Measurements from ENCODE around the gene PRKG1. TPM values are rescaled to one million over a fixed set of nuclear protein-coding genes. Genes with fewer than 3 reads are reported as not detected.

PRKG1 gene
- total RNA-seq, 1 donor from 2014 or later: 22.8 TPM

- no peaks in the 10 kb centered on the region for H3K36me3 Mint-ChIP-seq (ENCODE audit: low read depth)
- no peak for DNase-seq (ENCODE audit: low spot score)
- peaks cover 9% of the 10 kb centered on the region for H3K9me3 Mint-ChIP-seq (ENCODE audit: low read depth)
- H3K4me3 Mint-ChIP-seq (ENCODE audit: unreplicated experiment): no peak overlapping the region
- no peaks in the 10 kb centered on the region for H3K27me3 Mint-ChIP-seq (ENCODE audit: low read depth)
- peak overlapping the region; percentile 86 for H3K27ac Mint-ChIP-seq (ENCODE audit: unreplicated experiment)
- TF ChIP-seq, protein P1, sequence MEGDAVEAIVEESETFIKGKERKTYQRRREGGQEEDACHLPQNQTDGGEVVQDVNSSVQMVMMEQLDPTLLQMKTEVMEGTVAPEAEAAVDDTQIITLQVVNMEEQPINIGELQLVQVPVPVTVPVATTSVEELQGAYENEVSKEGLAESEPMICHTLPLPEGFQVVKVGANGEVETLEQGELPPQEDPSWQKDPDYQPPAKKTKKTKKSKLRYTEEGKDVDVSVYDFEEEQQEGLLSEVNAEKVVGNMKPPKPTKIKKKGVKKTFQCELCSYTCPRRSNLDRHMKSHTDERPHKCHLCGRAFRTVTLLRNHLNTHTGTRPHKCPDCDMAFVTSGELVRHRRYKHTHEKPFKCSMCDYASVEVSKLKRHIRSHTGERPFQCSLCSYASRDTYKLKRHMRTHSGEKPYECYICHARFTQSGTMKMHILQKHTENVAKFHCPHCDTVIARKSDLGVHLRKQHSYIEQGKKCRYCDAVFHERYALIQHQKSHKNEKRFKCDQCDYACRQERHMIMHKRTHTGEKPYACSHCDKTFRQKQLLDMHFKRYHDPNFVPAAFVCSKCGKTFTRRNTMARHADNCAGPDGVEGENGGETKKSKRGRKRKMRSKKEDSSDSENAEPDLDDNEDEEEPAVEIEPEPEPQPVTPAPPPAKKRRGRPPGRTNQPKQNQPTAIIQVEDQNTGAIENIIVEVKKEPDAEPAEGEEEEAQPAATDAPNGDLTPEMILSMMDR (IDR thresholded peaks at IDR 0.05): peak; percentile 46
- peaks cover 9% of the 10 kb centered on the region for H3K4me1 Mint-ChIP-seq (ENCODE audit: low read depth)
Measured at GRCh38 chr10:51786016-51786683, 711.9 kb downstream of the PRKG1 start.

GRCh38 chr10:51786684-51787035 lies 712.4 kb downstream of the PRKG1 start:
- TF ChIP-seq, protein P1 (IDR thresholded peaks at IDR 0.05): no peak
- no peak overlapping the region for H3K4me3 Mint-ChIP-seq (ENCODE audit: unreplicated experiment)

DNA sequence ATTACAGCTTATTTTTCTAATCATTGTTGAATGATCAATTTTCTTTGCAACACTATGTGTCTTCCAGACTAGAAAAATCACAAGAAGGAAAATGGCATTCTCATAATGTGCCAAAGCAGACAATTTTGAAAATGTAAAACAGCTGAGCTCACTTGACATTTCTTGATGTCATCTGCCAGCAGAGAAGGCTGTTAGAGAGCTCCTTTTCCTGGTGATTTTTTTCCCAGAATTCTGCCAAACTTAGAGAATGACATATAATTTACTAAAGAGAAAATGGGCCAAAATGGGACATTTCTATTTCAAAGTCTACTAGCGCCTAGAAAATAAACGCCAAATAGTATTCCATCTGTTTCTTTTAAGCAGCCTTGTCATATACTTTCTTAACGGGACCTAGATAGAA lies 714.0 kb downstream of the PRKG1 start:
- no peak overlapping the region for H3K4me3 Mint-ChIP-seq (ENCODE audit: unreplicated experiment)
- TF ChIP-seq, protein P1 (IDR thresholded peaks at IDR 0.05): no peak
- H3K27me3 Mint-ChIP-seq (ENCODE audit: low read depth): no peaks in the 10 kb centered on the region
- H3K4me1 Mint-ChIP-seq (ENCODE audit: low read depth): peaks cover 9% of the 10 kb centered on the region
- peaks cover 5% of the 10 kb centered on the region for H3K36me3 Mint-ChIP-seq (ENCODE audit: low read depth)
- no peak overlapping the region for H3K27ac Mint-ChIP-seq (ENCODE audit: unreplicated experiment)
- peaks cover 28% of the 10 kb centered on the region for H3K9me3 Mint-ChIP-seq (ENCODE audit: low read depth)
- no peak for DNase-seq (ENCODE audit: low spot score)

More at GRCh38 chr10:51786684-51787035, 712.4 kb downstream of the PRKG1 start:
- peaks cover 9% of the 10 kb centered on the region for H3K4me1 Mint-ChIP-seq (ENCODE audit: low read depth)
- DNase-seq (ENCODE audit: low spot score): no peak
- H3K9me3 Mint-ChIP-seq (ENCODE audit: low read depth): peaks cover 14% of the 10 kb centered on the region
- H3K36me3 Mint-ChIP-seq (ENCODE audit: low read depth): peaks cover 3% of the 10 kb centered on the region
- no peaks in the 10 kb centered on the region for H3K27me3 Mint-ChIP-seq (ENCODE audit: low read depth)
- peak overlapping the region; percentile 86 for H3K27ac Mint-ChIP-seq (ENCODE audit: unreplicated experiment)

DNA sequence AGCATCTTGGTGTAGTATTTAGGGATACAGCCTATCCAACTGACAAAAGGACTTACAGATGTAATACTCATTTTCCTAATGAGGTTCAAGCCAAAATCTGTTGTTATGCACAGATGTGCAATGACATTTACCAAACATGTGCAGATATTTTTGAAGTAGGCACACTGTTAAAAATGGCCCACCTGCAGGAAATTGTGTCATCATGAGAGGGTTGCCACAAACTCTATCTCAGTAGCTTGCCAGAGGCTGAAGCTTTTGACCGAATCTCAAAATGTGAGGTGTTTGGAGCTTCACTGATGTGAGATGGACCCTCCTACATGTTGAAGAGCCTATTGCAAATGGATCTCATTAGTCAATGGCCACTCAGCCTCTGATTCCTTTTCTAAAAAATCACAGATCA lies 714.8 kb downstream of the PRKG1 start:
- Mint-ChIP-seq H3K4me3 (ENCODE audit: unreplicated experiment) (no peak overlapping the region), H3K9me3 (ENCODE audit: low read depth) (peaks cover 34% of the 10 kb centered on the region), H3K27ac (ENCODE audit: unreplicated experiment) (no peak overlapping the region), H3K27me3 (ENCODE audit: low read depth) (no peaks in the 10 kb centered on the region), H3K4me1 (ENCODE audit: low read depth) (peaks cover 9% of the 10 kb centered on the region), H3K36me3 (ENCODE audit: low read depth) (peaks cover 5% of the 10 kb centered on the region)
- no peak for DNase-seq (ENCODE audit: low spot score)
- TF ChIP-seq, protein P1 (IDR thresholded peaks at IDR 0.05): no peak

- TF ChIP-seq, protein P1 (IDR thresholded peaks at IDR 0.05): no peak
- H3K36me3 Mint-ChIP-seq (ENCODE audit: low read depth): peaks cover 5% of the 10 kb centered on the region
- H3K27ac Mint-ChIP-seq (ENCODE audit: unreplicated experiment): no peak overlapping the region
- H3K27me3 Mint-ChIP-seq (ENCODE audit: low read depth): no peaks in the 10 kb centered on the region
- DNase-seq (ENCODE audit: low spot score): no peak
- peaks cover 36% of the 10 kb centered on the region for H3K9me3 Mint-ChIP-seq (ENCODE audit: low read depth)
- H3K4me1 Mint-ChIP-seq (ENCODE audit: low read depth): peaks cover 9% of the 10 kb centered on the region
- no peak overlapping the region for H3K4me3 Mint-ChIP-seq (ENCODE audit: unreplicated experiment)
Measured at GRCh38 chr10:51789903-51790302, 715.6 kb downstream of the PRKG1 start.

Measured in chondrocyte (in vitro differentiated cells).